ENCODE data around the gene PRPF38A.
A peak's percentile ranks its signal among the peaks of the same experiment; 100 is the strongest.

The PRPF38A gene

GRCh38 chr1:52416811-52417210 lies 12.4 kb downstream of the PRPF38A start:
- Histone ChIP-seq H3K9me3 (peaks cover 2% of the 10 kb centered on the region; the same call in 1 of the 2 replicates), H3K4me3 (no peak overlapping the region), H3K4me1 (no peaks in the 10 kb centered on the region), H3K27me3 (ENCODE audit: low read depth) (no peaks in the 10 kb centered on the region), H3K36me3 (replicated peaks) (peaks cover 68% of the 10 kb centered on the region)
- DNase-seq (ENCODE audit: low spot score in 2 of 2), result no peak
- in situ Hi-C loops (cut with MboI; ENCODE audit: low sequenced_read_pairs), result loop anchor here (25.0 kb wide), 1 partner anchor 270 kb away; the partner anchor contains the start of gene COA7

DNA sequence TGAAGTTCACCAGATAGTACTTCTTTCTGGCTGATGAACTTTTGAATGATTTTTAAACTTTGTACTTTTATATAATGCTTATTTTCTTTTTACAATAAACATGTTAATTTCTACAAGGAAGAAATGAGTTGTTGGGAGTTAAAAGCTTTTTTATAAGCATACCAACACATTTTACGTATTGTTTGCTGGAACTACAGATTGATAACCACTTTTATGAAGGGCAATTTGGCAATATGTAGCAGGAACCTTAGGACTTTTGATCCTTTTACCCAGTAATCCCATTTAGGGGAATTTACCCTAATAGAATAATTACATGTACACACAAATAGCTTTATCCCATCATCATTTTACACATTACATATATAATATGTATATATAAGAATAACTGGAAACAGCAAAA lies 16.3 kb downstream of the PRPF38A start:
- in situ Hi-C loops (cut with MboI; ENCODE audit: low sequenced_read_pairs), result loop anchor here (25.0 kb wide), 1 partner anchor 267 kb away; the partner anchor contains the start of gene COA7
- H3K9me3 ChIP-seq, result no peaks in the 10 kb centered on the region
- DNase-seq (ENCODE audit: low spot score in 2 of 2), result no peak
- H3K27me3 ChIP-seq (ENCODE audit: low read depth), result no peaks in the 10 kb centered on the region
- peaks cover 43% of the 10 kb centered on the region for H3K36me3 ChIP-seq (replicated peaks)
- no peak overlapping the region for H3K4me3 ChIP-seq
- peaks cover 3% of the 10 kb centered on the region; the same call in 1 of the 2 replicates for H3K4me1 ChIP-seq

- DNase-seq (ENCODE audit: low spot score in 2 of 2), result no peak
- Histone ChIP-seq H3K27me3 (ENCODE audit: low read depth) (no peaks in the 10 kb centered on the region), H3K36me3 (replicated peaks) (peaks cover 33% of the 10 kb centered on the region), H3K4me1 (peaks cover 3% of the 10 kb centered on the region; the same call in 1 of the 2 replicates), H3K4me3 (no peak overlapping the region), H3K9me3 (no peaks in the 10 kb centered on the region)
- in situ Hi-C loops (cut with MboI; ENCODE audit: low sequenced_read_pairs), result loop anchor here (25.0 kb wide), 1 partner anchor 264 kb away; the partner anchor contains the start of gene COA7
Measured at GRCh38 chr1:52423055-52423454, 18.7 kb downstream of the PRPF38A start.

- in situ Hi-C loops (cut with MboI; ENCODE audit: low sequenced_read_pairs), result loop anchor here (25.0 kb wide), 1 partner anchor 264 kb away; the partner anchor contains the start of gene COA7
- peaks cover 3% of the 10 kb centered on the region; the same call in 1 of the 2 replicates for H3K4me1 ChIP-seq
Measured at GRCh38 chr1:52423771-52424170, 19.4 kb downstream of the PRPF38A start.

DNA sequence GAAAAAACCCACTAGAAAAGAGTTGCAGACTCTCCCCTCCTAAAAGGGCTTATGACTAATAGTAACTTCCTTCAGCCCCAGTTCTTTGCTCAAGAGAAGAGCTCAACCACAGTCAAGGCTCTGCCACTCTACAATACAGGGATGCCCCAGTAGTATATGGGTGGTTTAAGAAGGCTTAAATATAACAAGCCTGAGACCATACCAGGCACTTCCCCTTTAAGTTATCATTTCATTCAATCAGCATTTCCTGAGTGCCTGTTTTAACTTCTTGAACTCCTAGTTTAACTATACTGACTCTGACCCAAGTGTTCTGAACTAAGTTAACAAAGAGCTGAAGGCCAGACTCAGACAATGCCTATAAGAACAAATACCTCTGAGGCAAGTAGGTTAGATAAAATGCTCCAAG lies 19.8 kb downstream of the PRPF38A start:
- Histone ChIP-seq H3K4me3 (no peak overlapping the region), H3K9me3 (no peaks in the 10 kb centered on the region), H3K4me1 (peaks cover 3% of the 10 kb centered on the region; the same call in 1 of the 2 replicates), H3K36me3 (replicated peaks) (peaks cover 24% of the 10 kb centered on the region), H3K27me3 (ENCODE audit: low read depth) (no peaks in the 10 kb centered on the region)
- in situ Hi-C loops (cut with MboI; ENCODE audit: low sequenced_read_pairs), result loop anchor here (25.0 kb wide), 1 partner anchor 263 kb away; the partner anchor contains the start of gene COA7
- no peak for DNase-seq (ENCODE audit: low spot score in 2 of 2)

More at GRCh38 chr1:52423771-52424170, 19.4 kb downstream of the PRPF38A start:
- DNase-seq (ENCODE audit: low spot score in 2 of 2), result no peak
- Histone ChIP-seq H3K9me3 (no peaks in the 10 kb centered on the region), H3K36me3 (replicated peaks) (peaks cover 25% of the 10 kb centered on the region), H3K27me3 (ENCODE audit: low read depth) (no peaks in the 10 kb centered on the region), H3K4me3 (no peak overlapping the region)

DNA sequence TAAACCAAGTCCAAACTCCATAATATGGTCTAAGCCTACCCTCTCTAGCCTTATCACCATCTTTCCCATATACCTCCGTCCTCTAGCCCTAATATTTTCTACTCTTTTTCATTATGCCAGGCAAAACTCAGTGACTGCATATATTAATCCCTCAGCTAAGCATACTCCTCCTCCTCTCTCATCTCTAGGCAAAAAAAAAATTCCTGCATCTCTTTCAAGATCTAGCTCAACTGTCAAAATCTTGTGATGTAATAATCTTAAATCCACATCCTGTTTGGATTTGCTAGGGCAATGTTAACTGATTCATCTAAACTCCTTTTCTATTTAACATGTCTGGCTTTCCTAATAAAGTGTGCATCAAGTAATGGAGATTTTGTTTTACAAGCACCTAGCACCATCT lies 20.4 kb downstream of the PRPF38A start:
- Histone ChIP-seq H3K9me3 (no peaks in the 10 kb centered on the region), H3K36me3 (replicated peaks) (peaks cover 20% of the 10 kb centered on the region), H3K4me3 (no peak overlapping the region), H3K4me1 (peaks cover 3% of the 10 kb centered on the region; the same call in 1 of the 2 replicates), H3K27me3 (ENCODE audit: low read depth) (no peaks in the 10 kb centered on the region)
- in situ Hi-C loops (cut with MboI; ENCODE audit: low sequenced_read_pairs), result loop anchor here (25.0 kb wide), 1 partner anchor 262 kb away; the partner anchor contains the start of gene COA7
- no peak for DNase-seq (ENCODE audit: low spot score in 2 of 2)

DNA sequence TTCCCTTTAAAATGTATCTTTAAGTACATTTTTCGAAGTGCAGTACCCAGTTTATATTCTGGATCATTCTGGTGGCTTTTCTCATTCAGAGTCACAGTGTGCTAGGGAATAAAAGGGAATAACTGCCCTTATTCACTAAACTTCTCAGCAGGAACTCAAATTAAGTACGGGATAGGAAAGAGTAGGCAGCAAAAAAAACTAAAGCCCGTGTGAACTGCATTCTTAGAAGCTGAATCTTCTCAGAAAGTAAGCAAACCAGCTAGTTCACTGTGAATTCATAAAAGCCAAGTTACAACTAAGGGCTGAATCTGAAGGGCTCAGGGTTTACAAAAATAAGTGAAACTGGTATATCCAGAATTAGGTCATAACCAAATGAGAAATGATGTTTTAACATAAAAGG lies 22.0 kb downstream of the PRPF38A start:
- no peak for DNase-seq (ENCODE audit: low spot score in 2 of 2)
- H3K27me3 ChIP-seq (ENCODE audit: low read depth), result no peaks in the 10 kb centered on the region

DNA sequence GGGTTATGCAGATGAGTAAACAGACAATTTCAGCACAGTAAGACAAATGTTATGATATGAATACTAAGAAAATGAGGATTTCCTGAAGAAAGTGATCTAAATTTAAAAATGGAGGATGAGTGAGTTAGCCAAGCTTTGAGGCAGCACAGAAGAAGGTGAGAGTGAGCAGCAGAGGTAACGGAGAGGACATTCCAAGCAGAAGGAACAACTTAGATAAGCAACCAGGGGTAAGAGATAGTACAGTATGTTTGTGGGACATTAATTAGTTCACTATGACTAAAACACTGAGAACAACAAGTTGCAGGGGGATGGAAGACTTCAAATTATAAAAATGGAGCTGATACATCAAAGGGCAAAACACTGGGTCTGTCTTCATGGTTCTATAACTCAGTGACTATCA lies 22.8 kb downstream of the PRPF38A start:
- Histone ChIP-seq H3K4me1 (peaks cover 3% of the 10 kb centered on the region; the same call in 1 of the 2 replicates), H3K9me3 (no peaks in the 10 kb centered on the region), H3K36me3 (replicated peaks) (peaks cover 29% of the 10 kb centered on the region), H3K4me3 (no peak overlapping the region), H3K27me3 (ENCODE audit: low read depth) (no peaks in the 10 kb centered on the region)
- in situ Hi-C loops (cut with MboI; ENCODE audit: low sequenced_read_pairs), result no loop called here
- no peak for DNase-seq (ENCODE audit: low spot score in 2 of 2)

More for the DNA sequence above, 22.0 kb downstream of the PRPF38A start:
- Histone ChIP-seq H3K36me3 (replicated peaks) (peaks cover 29% of the 10 kb centered on the region), H3K9me3 (no peaks in the 10 kb centered on the region), H3K4me1 (peaks cover 3% of the 10 kb centered on the region; the same call in 1 of the 2 replicates), H3K4me3 (no peak overlapping the region)
- in situ Hi-C loops (cut with MboI; ENCODE audit: low sequenced_read_pairs), result no loop called here

DNA sequence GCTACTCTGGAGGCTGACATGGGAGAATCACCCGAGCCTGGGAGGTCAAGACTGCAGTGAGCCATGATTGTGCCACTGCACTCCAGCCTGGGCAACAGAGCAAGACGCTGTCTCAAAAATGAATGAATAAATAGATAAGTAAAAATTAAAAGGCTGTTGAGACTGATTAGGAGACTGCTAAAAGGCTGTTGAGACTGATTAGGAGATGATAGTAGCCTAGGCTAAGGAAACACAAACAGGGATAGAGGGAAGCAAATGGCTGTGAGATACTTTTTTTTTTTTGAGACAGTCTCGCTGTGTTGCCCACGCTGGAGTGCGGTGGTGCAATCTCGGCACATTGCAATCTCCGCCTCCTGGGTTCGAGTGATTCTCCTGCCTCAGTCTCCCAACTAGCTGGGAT lies 28.4 kb downstream of the PRPF38A start:
- in situ Hi-C loops (cut with MboI; ENCODE audit: low sequenced_read_pairs), result no loop called here
- no peak for DNase-seq (ENCODE audit: low spot score in 2 of 2)
- Histone ChIP-seq H3K27me3 (ENCODE audit: low read depth) (no peaks in the 10 kb centered on the region), H3K4me1 (no peaks in the 10 kb centered on the region), H3K36me3 (replicated peaks) (peaks cover 20% of the 10 kb centered on the region), H3K4me3 (no peak overlapping the region), H3K9me3 (no peaks in the 10 kb centered on the region)

- in situ Hi-C loops (cut with MboI; ENCODE audit: low sequenced_read_pairs), result no loop called here
- H3K9me3 ChIP-seq, result no peaks in the 10 kb centered on the region
- H3K4me1 ChIP-seq, result no peaks in the 10 kb centered on the region
- no peaks in the 10 kb centered on the region for H3K27me3 ChIP-seq (ENCODE audit: low read depth)
- no peak overlapping the region for H3K4me3 ChIP-seq
- H3K36me3 ChIP-seq (replicated peaks), result peaks cover 21% of the 10 kb centered on the region
- no peak for DNase-seq (ENCODE audit: low spot score in 2 of 2)
Measured at GRCh38 chr1:52435211-52435610, 30.8 kb downstream of the PRPF38A start.

DNA sequence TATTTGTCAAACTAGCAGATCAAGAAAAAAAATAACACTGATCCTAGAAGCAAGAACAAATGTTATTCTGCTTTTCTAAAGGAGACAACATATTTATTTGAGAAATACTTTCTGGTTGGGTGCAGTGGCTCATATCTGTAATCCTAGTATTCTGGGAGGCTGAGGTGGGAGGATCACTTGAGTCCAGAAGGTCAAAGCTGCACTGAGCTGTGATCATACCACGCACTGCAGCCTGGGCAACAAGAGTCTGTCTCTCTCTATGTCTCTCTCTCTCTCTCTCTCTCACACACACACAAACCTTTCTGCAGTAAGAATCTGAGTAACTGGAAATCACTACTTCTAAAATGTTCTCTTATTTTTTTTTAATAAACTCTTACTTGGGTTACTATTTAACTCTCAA lies 31.2 kb downstream of the PRPF38A start:
- peaks cover 17% of the 10 kb centered on the region for H3K36me3 ChIP-seq (replicated peaks)
- in situ Hi-C loops (cut with MboI; ENCODE audit: low sequenced_read_pairs), result no loop called here
- H3K4me1 ChIP-seq, result no peaks in the 10 kb centered on the region
- no peak overlapping the region for H3K4me3 ChIP-seq
- no peaks in the 10 kb centered on the region for H3K27me3 ChIP-seq (ENCODE audit: low read depth)
- DNase-seq (ENCODE audit: low spot score in 2 of 2), result no peak
- H3K9me3 ChIP-seq, result no peaks in the 10 kb centered on the region

DNA sequence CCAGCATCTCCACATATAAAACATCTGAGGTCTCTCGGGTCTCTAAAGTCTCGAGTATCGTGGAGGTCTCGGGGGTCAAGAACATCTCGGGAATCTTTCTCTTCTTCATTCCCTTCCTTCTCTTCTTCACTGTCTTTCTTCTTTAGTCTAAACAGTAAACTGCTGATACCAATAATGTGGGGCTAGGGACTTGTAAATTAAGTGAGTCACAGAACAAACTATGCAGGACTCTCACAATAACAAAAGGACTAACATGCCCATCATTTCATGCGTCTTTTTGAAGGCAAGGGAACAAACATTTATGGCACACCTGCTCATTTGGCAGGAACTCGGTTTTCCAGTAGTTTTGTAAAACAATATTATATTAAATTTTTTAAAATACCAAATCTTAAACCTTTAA lies 32.4 kb downstream of the PRPF38A start:
- no peaks in the 10 kb centered on the region for H3K4me1 ChIP-seq
- no peak for DNase-seq (ENCODE audit: low spot score in 2 of 2)
- H3K36me3 ChIP-seq (replicated peaks), result peaks cover 11% of the 10 kb centered on the region
- H3K27me3 ChIP-seq (ENCODE audit: low read depth), result no peaks in the 10 kb centered on the region
- no peak overlapping the region for H3K4me3 ChIP-seq
- no peaks in the 10 kb centered on the region for H3K9me3 ChIP-seq
- in situ Hi-C loops (cut with MboI; ENCODE audit: low sequenced_read_pairs), result no loop called here

DNA sequence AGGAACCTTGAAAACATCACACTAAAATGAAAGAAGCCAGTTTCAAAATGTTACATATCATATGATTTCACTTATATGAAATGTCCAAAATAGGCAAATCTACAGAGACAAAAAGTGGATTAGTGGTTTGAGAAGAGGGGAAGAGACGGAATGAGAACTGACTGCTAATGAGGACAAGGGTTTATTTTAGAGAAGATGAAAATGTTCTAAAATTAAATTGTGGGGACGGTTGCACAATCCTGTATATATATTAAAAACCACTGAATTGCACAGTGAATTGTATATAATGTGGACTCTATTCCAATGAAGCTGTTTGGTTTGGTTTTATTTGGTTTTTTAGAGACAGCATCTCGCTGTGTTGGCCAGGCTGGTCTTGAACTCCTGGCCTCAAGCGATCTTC lies 35.6 kb downstream of the PRPF38A start:
- Histone ChIP-seq H3K9me3 (no peaks in the 10 kb centered on the region), H3K36me3 (replicated peaks) (peaks cover 13% of the 10 kb centered on the region), H3K4me1 (peaks cover 4% of the 10 kb centered on the region; the same call in 1 of the 2 replicates), H3K4me3 (no peak overlapping the region), H3K27me3 (ENCODE audit: low read depth) (no peaks in the 10 kb centered on the region)
- no peak for DNase-seq (ENCODE audit: low spot score in 2 of 2)
- in situ Hi-C loops (cut with MboI; ENCODE audit: low sequenced_read_pairs), result no loop called here

GRCh38 chr1:52444463-52444862 lies 40.1 kb downstream of the PRPF38A start:
- Histone ChIP-seq H3K36me3 (replicated peaks) (peaks cover 7% of the 10 kb centered on the region), H3K27me3 (ENCODE audit: low read depth) (no peaks in the 10 kb centered on the region), H3K4me1 (peaks cover 4% of the 10 kb centered on the region; the same call in 1 of the 2 replicates), H3K4me3 (no peak overlapping the region), H3K9me3 (no peaks in the 10 kb centered on the region)
- DNase-seq (ENCODE audit: low spot score in 2 of 2), result peak in 1 of 2 experiments; percentile 4
- in situ Hi-C loops (cut with MboI; ENCODE audit: low sequenced_read_pairs), result no loop called here
